Pancreas (tissue), 10 donors: Measurements from ENCODE around the gene CYP2B6. TPM values are rescaled to one million over a fixed set of nuclear protein-coding genes. Genes with fewer than 3 reads are reported as not detected.

ENCODE experiments used
- ATAC-seq, 4 donors: fragments of 200-7000 bp; cut with Tn5 transposase; one replicate each; pipeline versions ENCODE4 v1.8.0 to v1.9.1; 2020; ENCODE audit warnings: mild to moderate bottlenecking in 4 of 4, moderate library complexity in 4 of 4
- DNase-seq, 6 donors: peaks; one replicate each; pipeline ENCODE4 v3.0.0-alpha.2; 2020
- FAIRE-seq: peaks from 2 replicates; lab custom pipeline; 2012; peaks lifted over from hg19 to GRCh38; lab: Jason Lieb, UNC
- H3K27ac ChIP-seq, 4 donors: fragments of 200-600 bp; sonication (generic); 1 replicate in 3 of 4; 2 replicates in 1 of 4; pipeline versions ENCODE4 v1.5.0 to v1.8.0; 2020
- H3K27me3 ChIP-seq, 4 donors: fragments of 200-600 bp; one replicate each; pipeline ENCODE4 v1.8.0; 2021
- H3K36me3 ChIP-seq, 3 donors: fragments of 200-600 bp; sonication (generic) in 1 of 3; one replicate each; pipeline versions ENCODE4 v1.5.0 to v1.8.0; 2020 to 2021
- H3K4me1 ChIP-seq, 3 donors: fragments of 200-600 bp; one replicate each; pipeline ENCODE4 v1.8.0; 2021
- H3K4me3 ChIP-seq, 4 donors: fragments of 200-600 bp; sonication (generic) in 2 of 4; one replicate each; pipeline versions ENCODE4 v1.5.0 to v1.8.0; 2020 to 2021
- H3K9me3 ChIP-seq, 4 donors: fragments of 200-600 bp; one replicate each; pipeline ENCODE4 v1.8.0; 2021
- CTCF ChIP-seq, 4 donors: fragments of 200-600 bp; sonication (generic) in 3 of 4; IDR thresholded peaks; one replicate each; pipeline versions ENCODE4 v1.5.0 to v1.8.0; 2021; ENCODE audit warnings: antibody characterized with exemption in 4 of 4
- WGBS, 2 donors: extraction: QIAGEN DNeasy Blood & Tissue Kit; methylation state at CpG; one replicate each; pipeline ENCODE4 v1.1.7; 2013; 5-methylcytosine and 5-hydroxymethylcytosine counted together
- intact Hi-C, 3 donors: fragments of 100-400 bp; cut with DNase I; formaldehyde crosslinking; loops; one replicate each; pipeline versions ENCODE4 v1.11.1 to v1.14.2; 2022
- polyA plus RNA-seq, 2 donors: library from polyadenylated mRNA; stranded (reverse); fragments of 200-250 nt; gene quantifications; one replicate each; pipeline ENCODE4 v1.2.3, GENCODE V29; 2013
- total RNA-seq, 6 donors: library from RNA; stranded (reverse); fragmentation: NEBNext Ultra II Directional in 4 of 6; extraction: Animal tissue kit (Norgen Biotek cat#: 25700) in 4 of 6; gene quantifications; one replicate each; pipeline versions ENCODE4 v1.2.1 to v1.2.4, GENCODE V29; 2021 to 2023
- donor health status: healthy with polysubstance abuse.
- donor health status: DM: no; HTN: no; CAD: no; lungs with moderate emphysema.
- donor health status: DM: no; HTN: no; CAD: no.
- donor health status: control.
- donor health status: control.
- donor health status: Bipolar disorder and iron deficiency.
- donor health status: DM: yes; HTN: yes; CAD: no.
- donor health status: DM: no; HTN: no; CAD: no.
- donor health status: DM: no; HTN: no; CAD: no.
- donor health status: DM: yes; HTN: yes; CAD: no.

The CYP2B6 gene
- total and polyA plus RNA-seq, 8 donors = 0.08 to 0.63 (median 0.17) TPM; not detected in 4

- Histone ChIP-seq H3K27me3 (no peaks in the 10 kb centered on the region), H3K36me3 (no peaks in the 10 kb centered on the region), H3K27ac (no peak overlapping the region), H3K4me3 (no peak overlapping the region), H3K9me3 (no peaks in the 10 kb centered on the region), H3K4me1 (no peaks in the 10 kb centered on the region)
- no peak for DNase-seq
- ATAC-seq = no peak
- no peak for FAIRE-seq
- WGBS, 2 donors = 78 to 86% methylated on average over 18 of the region's 18 CpGs
- TF ChIP-seq CTCF (IDR thresholded peaks at IDR 0.05) = no peak
- intact Hi-C loops = no loop called here
Observed at GRCh38 chr19:40948580-40949299, 42.3 kb upstream of the CYP2B6 start.

- DNase-seq (no peak), ATAC-seq (no peak), FAIRE-seq (no peak)
- Histone ChIP-seq H3K36me3 (no peaks in the 10 kb centered on the region), H3K9me3 (no peaks in the 10 kb centered on the region), H3K27ac (no peak overlapping the region), H3K4me1 (no peaks in the 10 kb centered on the region), H3K4me3 (no peak overlapping the region), H3K27me3 (no peaks in the 10 kb centered on the region)
- no peak for TF ChIP-seq CTCF (IDR thresholded peaks at IDR 0.05)
- 75 to 77% methylated on average over 10 of the region's 10 CpGs for WGBS, 2 donors
- intact Hi-C loops = no loop called here
Observed at GRCh38 chr19:40954573-40954972, 36.5 kb upstream of the CYP2B6 start.

DNA sequence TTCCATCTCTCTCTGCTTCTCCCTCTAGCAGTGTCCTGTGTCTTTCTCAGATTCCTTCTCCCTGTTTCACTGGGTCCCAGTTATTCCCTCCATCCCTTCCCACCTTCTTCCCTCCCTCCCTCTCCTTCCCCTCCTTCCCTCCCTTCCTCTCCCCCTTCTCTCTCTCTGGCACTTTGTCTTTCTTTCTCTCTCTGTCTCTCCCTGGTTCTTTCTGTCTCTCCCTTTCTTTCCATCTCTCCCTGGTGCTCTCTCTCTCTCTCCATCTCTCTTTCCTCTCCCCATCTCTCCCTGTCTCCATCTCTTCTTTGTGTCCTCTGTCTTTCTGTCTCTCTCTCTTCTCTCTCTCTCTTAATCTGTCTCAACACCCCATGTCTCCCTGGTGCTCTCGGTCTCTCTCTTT is 31.7 kb upstream of the CYP2B6 start:
- DNase-seq (no peak), FAIRE-seq (no peak), ATAC-seq (no peak)
- no peak overlapping the region for H3K27ac ChIP-seq
- 54 to 58% methylated on average over 1 of the region's 1 CpG for WGBS, 2 donors
- H3K27me3 ChIP-seq = no peaks in the 10 kb centered on the region
- no peak overlapping the region for H3K4me3 ChIP-seq
- intact Hi-C loops = no loop called here
- no peaks in the 10 kb centered on the region for H3K4me1 ChIP-seq
- no peak for TF ChIP-seq CTCF (IDR thresholded peaks at IDR 0.05)
- no peaks in the 10 kb centered on the region for H3K36me3 ChIP-seq
- H3K9me3 ChIP-seq = no peaks in the 10 kb centered on the region

- WGBS, 2 donors = 27 to 29% methylated on average over 1 of the region's 1 CpG
- no peak for ATAC-seq
- no peaks in the 10 kb centered on the region for H3K27me3 ChIP-seq
- intact Hi-C loops = no loop called here
- no peak for TF ChIP-seq CTCF (IDR thresholded peaks at IDR 0.05)
- H3K4me3 ChIP-seq = no peak overlapping the region
- no peaks in the 10 kb centered on the region for H3K36me3 ChIP-seq
- H3K27ac ChIP-seq = no peak overlapping the region
- DNase-seq = no peak
- H3K9me3 ChIP-seq = no peaks in the 10 kb centered on the region
- no peaks in the 10 kb centered on the region for H3K4me1 ChIP-seq
- no peak for FAIRE-seq
Observed at GRCh38 chr19:40960062-40960685, 30.9 kb upstream of the CYP2B6 start.

- no peak for DNase-seq
- TF ChIP-seq CTCF (IDR thresholded peaks at IDR 0.05) = no peak
Observed at GRCh38 chr19:40960780-40961179, 30.3 kb upstream of the CYP2B6 start.

More at GRCh38 chr19:40960780-40961179, 30.3 kb upstream of the CYP2B6 start:
- no peak overlapping the region for H3K4me3 ChIP-seq
- no peak for ATAC-seq
- no peak overlapping the region for H3K27ac ChIP-seq
- intact Hi-C loops = no loop called here
- no peaks in the 10 kb centered on the region for H3K4me1 ChIP-seq
- no peak for FAIRE-seq
- H3K9me3 ChIP-seq = no peaks in the 10 kb centered on the region
- H3K27me3 ChIP-seq = no peaks in the 10 kb centered on the region
- H3K36me3 ChIP-seq = no peaks in the 10 kb centered on the region
